Measurements from ENCODE around the gene TRAPPC10. TPM values are rescaled to one million over a fixed set of nuclear protein-coding genes. Genes with fewer than 3 reads are reported as not detected.

Gene TRAPPC10, protein sequence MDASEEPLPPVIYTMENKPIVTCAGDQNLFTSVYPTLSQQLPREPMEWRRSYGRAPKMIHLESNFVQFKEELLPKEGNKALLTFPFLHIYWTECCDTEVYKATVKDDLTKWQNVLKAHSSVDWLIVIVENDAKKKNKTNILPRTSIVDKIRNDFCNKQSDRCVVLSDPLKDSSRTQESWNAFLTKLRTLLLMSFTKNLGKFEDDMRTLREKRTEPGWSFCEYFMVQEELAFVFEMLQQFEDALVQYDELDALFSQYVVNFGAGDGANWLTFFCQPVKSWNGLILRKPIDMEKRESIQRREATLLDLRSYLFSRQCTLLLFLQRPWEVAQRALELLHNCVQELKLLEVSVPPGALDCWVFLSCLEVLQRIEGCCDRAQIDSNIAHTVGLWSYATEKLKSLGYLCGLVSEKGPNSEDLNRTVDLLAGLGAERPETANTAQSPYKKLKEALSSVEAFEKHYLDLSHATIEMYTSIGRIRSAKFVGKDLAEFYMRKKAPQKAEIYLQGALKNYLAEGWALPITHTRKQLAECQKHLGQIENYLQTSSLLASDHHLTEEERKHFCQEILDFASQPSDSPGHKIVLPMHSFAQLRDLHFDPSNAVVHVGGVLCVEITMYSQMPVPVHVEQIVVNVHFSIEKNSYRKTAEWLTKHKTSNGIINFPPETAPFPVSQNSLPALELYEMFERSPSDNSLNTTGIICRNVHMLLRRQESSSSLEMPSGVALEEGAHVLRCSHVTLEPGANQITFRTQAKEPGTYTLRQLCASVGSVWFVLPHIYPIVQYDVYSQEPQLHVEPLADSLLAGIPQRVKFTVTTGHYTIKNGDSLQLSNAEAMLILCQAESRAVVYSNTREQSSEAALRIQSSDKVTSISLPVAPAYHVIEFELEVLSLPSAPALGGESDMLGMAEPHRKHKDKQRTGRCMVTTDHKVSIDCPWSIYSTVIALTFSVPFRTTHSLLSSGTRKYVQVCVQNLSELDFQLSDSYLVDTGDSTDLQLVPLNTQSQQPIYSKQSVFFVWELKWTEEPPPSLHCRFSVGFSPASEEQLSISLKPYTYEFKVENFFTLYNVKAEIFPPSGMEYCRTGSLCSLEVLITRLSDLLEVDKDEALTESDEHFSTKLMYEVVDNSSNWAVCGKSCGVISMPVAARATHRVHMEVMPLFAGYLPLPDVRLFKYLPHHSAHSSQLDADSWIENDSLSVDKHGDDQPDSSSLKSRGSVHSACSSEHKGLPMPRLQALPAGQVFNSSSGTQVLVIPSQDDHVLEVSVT
- 33.6 TPM for total RNA-seq

GRCh38 chr21:44011579-44012473, at the start of gene TRAPPC10:
Gene TRAPPC10 (plus strand): TSS chr21:44012309. CDS start chr21:44012494, 185 bp downstream.

GRCh38 chr21:44107026-44107501, 95.0 kb downstream of the TRAPPC10 start, which contains the start of gene PWP2:
Gene PWP2 (plus strand): TSS chr21:44107399. CDS start chr21:44107417, 18 bp downstream.

Other genes with a start within 250 kb of the TRAPPC10 start
- 6.3 TPM for gene CSTB, start 236.0 kb upstream of the TRAPPC10 start, total RNA-seq
- 24.2 TPM for gene RRP1, start 222.7 kb upstream of the TRAPPC10 start, total RNA-seq
- 74.8 TPM for gene AGPAT3, start 147.1 kb upstream of the TRAPPC10 start, total RNA-seq
- gene PWP2, start 95.1 kb downstream of the TRAPPC10 start, total RNA-seq, result 13.7 TPM
- gene GATD3, start 121.4 kb downstream of the TRAPPC10 start, total RNA-seq, result 46.9 TPM
- gene ICOSLG, start 228.6 kb downstream of the TRAPPC10 start, total RNA-seq, result 1.6 TPM
- gene DNMT3L, start 249.6 kb downstream of the TRAPPC10 start, total RNA-seq, result 0.27 TPM

Measured in camera-type eye (tissue), 1 donor.